Activated CD4-positive, alpha-beta T cell treated with anti-CD3 and anti-CD28 coated beads for 1 hour (primary cell): Measurements from ENCODE around the gene RHOG.
"Not testable (repeated sequence)": the region's sequence is repeated elsewhere in the genome, so short reads cannot be mapped to it uniquely, and the experiment has no call there.

Experiments
- DNase-seq: peaks from one replicate; pipeline ENCODE4 v3.0.0-alpha.2; 2020

The RHOG gene

DNA sequence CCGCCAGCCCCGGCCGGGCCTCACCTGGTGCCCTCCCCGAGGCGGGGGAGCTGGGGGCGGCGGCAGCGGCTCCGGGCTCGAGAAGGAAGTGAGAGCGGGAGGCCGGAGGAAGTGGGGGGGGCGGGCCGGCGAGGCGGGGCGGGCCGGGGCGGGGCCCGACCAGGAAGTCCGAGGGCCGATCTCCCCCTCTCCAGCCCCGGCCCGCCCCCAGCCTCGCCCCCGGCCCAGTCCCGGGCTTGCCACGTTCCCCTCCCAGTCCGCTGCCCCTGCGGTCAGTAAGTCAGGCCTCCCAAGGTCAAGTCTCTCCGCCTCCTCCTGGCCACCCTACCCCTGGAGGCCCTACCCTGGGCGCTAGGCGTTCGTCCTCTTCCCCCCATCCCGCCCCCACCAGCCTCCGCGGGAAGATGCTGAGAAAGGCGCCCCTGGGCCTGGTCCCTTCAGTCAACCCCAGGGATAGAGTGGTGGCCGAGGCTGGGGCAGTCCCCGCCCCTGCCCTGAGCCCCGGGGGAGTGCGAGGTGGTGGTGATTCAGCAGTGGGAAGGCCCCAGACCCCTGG is at the start of gene RHOG:
TSS of gene RHOG (minus strand) at position 90 of the 556 bp plus-strand sequence. CDS start 12,821 bp downstream, outside the sequence.
- DNase-seq, result no peak

DNA sequence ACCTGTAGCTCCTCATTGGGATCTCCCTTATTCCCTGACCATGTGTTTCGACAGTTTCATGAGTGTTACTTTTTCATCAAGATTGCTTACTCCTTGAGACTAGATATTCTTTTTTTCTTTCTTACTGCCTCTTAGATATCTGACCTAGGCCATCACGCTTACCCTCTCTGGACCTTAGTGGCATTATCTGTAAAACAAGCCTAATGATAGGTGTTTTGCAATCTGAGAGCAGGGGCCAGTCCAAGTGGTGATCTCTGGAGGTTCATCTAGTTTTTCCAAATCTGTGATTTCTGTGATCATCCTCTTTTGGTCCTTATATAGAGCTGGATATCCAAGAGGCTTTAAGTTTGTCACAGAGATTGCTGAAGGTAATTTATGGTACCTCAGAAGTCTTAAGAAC is 49.3 kb upstream of the RHOG start:
- DNase-seq, result no peak

DNA sequence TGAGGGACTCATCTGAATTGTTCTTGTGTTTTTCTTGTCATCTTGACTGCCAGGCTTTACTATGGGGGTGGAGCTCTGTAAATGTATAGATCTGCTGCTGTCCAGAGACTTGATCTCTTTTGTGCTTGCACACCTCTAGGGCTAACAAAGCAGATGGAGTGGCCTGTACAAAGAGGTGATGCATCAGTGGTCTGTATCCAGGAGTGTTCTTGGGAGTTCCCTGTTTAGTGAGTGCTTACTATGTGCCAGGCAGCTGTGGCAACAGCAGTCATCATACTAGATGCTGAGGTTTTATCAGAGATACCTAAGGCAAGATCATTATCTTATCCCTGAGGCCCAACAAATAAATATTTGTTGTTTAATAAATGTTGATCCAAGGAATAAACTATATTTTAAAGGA is 48.1 kb upstream of the RHOG start:
- no peak for DNase-seq

DNA sequence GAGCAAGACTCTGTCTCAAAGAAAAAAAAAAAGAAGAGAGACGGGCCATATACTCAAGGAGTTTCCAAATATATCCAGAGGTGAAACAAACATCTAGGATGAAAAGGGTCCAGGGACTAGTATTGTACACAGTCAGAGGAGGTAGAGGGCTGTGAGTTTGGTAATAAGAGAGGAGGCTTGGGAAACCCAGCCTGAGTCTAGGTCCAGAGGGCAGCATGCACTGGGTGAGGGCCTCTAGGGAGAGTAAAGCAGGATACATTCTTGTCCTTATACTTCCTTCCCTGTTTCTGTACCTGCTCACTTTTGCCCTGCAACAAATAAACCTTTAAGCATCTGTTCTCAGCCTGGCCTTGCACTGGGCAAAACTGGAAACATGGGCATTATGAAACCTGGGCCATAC is 46.2 kb upstream of the RHOG start:
- no peak for DNase-seq

DNA sequence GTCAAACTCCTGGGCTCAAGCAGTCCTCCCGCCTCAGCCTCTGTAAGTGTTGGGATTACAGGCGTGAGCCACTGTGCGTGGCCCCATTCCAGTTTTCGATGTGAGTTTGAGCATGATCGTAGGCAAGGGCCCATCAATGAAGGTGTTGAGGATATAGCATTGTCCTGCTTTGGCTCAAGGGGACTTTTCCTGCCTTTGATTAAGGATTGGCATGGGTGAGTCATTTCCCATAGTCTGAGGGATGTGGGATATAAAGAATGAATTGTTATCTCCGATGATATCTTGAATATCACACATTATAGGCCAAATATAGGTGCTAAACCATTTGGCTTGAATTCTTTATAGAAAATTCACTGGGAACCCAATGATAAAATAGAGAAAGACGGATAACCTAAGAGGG is 45.1 kb upstream of the RHOG start:
- no peak for DNase-seq

DNA sequence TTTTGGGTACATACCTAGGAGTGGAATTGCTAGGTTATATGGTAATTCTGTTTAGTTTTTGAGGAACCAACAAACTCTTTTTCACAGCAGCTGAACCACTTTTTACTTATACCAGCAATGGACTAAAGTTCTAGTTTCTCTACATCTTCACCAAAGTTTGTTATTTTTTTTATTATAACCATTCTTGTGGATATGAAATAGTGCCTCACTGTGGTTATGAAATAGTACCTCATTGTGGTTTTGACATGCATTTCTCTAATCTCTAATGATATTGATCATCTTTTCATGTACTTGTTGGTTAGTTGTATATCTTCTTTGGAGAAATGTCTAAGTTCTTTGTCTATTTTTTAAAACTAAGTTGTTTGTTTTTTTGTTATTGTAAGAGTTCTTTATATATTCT is 41.9 kb upstream of the RHOG start:
- DNase-seq, result no peak

DNA sequence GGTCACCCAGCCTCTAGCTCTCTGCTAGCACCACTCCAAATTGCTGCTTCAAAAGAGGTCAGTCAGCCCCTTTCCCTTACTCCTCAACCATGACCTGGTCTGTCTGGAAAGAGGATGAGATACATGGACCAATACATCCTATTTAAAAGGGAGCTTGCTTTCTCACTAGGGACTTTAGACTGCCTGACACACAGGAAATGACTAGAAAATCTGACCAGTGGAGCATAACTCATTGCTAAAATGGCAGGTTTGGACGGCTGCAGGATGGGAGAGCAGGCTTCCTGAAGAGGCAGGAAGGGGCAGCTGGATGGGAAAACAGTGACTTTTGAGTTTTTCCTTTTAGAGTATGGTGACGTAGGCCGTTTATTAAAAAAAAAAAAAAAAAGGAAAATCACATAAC is 40.0 kb upstream of the RHOG start:
- DNase-seq, result no peak

DNA sequence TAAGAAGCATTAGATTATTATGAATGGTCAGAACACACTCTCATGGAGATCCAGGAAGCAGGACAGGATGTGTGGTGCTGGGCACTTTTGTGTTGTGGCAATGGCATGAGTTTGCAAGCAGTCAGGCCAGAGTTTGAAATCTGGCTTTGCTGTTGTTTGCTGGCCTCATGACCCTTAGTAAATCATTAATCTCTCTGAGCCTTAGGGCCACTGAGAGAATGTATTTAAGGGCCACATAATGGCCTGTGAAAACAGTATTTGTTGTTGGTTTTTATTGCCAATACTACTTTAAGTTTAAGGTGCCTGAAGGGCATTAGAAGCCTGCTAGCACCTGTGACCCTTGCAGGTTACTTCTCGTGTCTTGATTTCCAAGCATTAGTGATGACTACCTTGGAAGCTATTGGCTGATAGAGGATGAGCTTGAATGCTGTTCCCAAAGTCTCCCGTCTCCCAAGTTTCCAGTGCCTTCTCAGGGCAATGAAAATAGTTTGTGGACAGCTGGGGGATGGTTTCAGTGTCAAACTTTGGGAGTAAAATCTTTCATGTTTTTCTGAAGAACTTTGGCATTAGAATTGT is 39.3 kb upstream of the RHOG start:
- DNase-seq, result no peak

DNA sequence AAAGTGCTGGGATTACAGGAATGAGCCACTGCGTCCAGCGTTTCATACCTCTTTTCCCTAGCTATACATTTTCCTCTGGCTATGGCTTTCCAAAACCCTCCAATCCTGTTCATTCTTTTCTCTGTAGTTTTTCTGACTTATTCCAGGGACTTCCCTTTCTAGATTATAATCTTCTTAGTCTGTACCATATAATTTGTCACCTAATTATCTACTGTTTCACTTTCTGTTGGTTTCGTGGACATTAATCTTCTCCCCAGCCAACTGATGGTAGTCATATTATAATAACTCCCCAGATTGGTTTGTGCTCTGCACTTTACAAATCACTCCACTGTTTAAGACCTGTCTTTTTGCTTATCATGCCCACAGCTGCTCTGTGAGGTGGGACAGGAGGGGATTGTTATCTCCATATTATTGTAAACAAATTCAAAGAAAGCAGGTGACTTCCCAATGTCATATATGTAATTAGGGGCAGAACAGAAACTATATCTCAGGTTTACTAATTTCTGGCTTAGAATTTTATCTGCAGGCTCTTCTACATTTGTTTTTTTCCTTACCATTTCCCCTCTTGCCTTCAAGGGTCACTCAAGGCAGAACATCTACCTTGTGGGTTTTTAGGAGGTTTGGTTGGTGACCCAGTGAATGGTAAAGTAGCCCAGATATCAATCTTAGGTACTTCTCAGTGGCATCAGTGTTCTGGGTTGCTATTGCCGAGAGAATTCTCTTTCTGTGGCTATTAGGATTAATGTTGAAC is 38.6 kb upstream of the RHOG start:
- DNase-seq, result no peak

DNA sequence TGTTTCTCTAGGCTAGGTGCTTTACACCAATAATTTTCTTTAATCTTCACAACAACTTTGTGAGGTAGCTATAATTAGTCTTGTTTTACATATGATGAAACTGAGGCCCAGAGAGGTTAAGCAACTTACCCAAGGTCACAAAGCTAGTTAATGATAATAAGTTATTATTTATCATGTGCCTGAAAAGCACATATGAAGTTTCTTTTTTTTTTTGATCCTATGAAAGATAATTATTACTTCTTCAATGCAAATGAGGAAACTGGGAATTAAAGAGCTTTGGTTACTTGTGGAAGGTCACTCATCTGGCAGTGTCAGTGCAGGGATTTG is 37.5 kb upstream of the RHOG start:
- no peak for DNase-seq

DNA sequence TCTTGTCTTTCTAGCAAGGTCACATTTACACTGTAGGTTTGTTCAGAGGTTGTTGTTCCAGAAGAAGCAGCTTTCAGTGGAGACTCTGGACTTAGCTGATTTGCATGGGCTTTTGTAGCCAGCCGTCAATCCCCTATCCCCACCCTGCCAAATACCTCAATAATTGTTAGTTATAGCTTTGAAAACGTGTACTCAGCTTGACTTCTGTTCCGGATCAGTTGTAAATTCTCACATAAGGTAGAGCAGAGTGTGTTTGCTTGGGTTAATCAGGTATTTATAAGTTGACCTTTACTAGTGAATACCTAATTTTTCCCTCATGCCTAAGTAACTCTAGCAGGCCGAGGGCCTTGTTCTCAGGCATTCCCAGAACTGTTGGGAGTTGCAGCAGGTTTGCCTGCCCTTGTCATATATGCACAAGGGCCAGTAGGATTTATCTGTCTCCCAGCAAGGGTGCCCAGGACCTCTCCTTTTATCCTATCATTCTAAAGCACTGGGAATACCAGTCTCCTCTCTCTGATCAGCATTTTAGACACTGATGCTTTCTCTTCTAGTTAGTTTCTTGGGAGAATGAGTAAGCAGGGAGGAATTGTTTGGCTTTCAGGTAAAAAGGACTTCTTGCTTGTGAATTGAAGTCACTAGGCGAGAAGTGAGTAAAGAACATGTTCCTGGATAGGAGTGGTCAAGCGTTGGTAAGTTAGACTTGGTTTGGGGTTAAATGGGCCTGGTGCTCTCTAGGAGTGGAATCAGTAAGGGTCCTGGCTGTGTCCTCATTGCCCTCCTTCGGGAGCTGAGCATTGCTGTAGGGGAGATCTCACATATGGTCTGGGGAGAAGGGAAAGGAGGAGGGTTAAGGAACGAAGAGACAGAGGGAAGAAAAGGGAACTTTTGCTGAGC is 36.9 kb upstream of the RHOG start:
- no peak for DNase-seq

DNA sequence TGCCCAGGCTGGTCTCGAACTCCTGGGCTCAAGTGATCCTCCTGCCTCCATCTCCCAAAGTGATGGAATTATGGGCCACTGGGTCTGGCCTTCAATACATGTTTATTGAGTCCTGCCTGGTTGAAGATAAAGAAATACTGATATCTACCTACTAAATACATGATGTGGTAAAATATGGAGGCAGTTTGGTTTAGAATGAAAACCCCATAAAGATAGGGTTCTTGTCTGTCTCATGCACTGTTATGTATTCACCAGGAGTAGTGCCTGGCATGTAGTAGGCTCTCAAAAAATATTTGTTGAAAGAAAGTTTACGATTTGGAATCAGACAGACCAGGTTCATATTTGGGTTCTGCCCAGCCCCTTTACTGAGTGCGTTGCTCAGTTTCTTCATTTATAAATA is 35.9 kb upstream of the RHOG start:
- DNase-seq, result no peak

DNA sequence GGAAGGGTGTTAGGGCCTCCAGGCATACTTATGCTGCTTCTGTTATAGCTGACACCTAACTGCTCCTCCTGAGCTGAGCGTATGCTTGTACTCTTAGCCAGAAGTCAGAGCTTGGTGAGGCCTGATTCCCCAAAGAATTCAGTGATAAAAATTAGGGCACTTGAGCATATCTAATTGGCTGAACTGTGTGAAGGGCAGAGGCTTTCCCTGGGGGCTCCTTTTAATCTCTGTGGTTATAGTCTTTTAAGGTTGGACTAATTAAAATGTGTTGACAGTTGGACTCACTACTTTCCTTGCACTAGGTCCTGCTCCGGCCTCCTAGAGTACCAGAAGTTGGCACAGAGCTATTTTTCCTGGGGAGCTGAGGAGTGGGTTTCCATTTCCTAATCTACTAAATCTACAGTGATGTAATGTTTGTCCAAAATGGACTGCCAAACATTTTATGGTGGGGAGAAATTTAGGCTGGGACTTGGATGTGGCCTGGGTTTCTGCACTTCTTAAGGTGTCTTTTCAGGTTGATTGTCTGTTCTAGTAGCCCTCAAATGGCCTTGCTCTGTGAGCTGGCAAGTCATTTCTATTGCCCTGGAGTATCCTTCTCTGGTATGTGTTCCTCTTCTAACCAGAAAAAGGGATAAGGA is 33.1 kb upstream of the RHOG start:
- DNase-seq, result no peak

DNA sequence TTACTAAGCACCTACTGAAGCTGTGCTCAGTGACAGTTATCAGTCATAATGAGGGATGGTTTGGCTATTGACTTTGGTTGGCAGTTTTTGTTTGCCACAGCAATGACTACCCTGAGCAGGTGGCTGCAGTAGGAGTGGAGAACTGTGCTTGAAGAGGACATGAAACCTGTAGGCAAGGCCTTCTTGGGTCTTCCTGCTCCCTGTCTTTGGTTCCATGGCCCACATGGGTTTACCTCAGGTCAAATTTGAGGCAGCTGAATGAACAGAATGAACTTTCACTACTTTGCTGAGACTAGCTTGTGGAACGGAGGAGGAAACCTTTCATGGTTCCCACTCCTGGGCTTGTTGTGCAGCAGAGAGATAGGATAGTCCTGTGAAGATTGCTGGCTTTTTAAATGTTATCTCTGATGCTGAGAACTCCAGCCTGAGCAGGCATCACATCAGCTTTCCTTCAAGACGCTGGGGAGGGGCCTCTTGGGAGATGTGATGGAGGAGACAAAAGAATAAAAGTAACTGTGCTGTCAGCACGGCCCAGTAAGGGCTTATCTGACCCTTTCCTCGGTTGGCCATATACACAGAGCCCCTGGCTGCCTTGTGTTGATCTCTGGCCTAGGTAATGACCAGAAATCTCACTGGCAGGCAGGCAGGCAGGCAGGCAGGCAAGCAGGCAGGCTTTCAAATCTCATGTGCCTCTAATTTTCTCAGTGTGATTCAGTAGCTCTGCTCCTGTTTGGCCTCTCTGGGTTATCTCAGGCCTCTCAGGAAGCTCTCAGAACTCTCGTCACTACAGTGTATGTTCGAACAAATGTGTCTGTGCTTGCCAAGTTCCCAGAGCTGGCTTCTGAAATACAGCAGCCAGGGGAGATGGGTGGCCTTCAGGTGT is 26.7 kb upstream of the RHOG start:
- no peak for DNase-seq

DNA sequence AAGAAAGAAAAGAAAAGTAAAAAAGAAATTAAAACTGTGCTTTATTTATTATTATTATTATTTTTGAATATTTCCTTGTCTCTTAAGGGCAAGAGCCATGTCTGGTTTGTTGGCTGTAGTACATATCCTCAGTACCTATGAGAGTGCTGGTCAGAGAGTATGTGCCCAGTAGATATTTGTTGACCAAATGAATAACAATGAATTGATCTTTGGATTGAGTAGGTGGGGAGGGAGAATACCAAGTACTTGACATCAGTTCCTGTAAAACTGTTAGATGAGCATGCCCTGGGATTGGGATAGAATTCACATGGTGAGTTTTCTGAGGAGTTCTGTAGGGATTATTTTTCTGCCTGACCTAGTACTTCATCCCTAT is 26.1 kb upstream of the RHOG start:
- no peak for DNase-seq

DNA sequence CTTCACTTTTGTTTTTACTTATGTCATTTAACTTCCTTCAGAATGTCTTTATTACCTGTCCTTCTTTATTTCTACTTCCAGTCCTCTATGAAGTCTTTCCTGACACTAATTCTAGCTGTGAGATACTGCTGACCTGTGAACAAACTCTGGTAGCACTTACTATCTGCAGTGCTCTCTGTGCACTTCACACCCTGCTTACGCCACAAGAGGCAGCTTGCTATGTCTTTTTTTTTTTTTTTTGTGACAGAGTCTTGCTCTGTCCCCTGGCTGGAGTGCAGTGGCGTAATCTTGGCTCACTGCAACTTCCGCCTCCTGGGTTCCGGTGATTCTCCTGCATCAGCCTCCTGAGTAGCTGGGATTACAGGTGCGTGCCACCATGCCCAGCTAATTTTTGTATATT is 25.4 kb upstream of the RHOG start:
- DNase-seq, result no peak

DNA sequence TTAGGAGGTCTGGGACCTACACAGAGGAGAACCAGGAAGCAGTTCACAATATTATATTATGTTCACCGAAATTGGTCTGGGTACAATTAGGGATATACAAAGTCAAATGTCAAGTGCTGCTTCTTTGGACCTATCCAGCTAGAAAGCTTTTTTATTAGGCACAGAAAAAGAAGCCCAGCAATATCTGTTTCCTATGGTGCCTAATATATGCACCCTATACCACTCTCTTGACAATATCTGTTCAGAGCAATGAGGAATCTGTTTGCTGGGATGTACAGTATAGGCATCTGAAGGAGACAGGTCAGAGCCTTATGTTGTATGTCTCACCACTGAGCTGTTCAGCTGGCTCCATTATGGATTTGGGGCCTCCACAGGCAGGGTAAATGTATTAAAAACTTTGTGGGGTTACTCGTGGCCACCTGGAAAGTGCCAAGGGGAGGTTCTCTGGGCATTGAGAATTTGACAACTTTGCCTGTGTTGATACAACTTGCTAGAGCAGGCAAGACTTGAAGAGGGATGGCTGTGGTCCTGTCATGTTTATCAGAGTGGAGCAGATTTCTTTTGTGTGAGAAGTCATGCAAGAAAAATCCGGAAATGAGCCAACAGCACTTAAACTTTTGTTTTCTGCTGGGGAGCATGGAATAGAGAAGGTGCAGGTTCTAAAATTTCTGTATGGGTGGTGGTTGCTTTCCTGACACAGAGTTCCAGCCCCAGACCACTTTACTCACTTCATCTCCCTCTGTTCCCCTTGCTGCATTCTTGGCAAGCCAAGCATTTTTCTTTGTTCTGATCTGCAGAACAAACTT is 24.8 kb upstream of the RHOG start:
- no peak for DNase-seq

DNA sequence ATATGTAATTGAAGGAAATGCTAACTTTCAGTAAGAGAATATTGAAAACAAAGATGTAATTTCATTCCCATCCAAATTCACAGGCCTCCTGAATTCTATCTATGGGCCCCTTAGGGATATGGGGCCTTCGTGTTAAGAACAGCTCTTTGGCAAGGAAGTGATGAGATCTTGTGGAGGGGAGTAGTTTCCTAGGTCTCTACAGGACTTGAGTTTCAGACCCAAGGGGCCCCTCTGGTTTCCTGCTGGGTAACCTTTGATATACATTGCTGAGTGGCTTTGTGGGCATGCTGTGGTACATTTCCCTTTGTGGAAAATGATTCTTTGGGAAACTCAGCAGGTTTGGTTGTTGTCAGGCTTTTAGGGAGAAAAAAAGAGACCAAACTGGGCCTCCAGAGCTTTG is 20.9 kb upstream of the RHOG start:
- no peak for DNase-seq

DNA sequence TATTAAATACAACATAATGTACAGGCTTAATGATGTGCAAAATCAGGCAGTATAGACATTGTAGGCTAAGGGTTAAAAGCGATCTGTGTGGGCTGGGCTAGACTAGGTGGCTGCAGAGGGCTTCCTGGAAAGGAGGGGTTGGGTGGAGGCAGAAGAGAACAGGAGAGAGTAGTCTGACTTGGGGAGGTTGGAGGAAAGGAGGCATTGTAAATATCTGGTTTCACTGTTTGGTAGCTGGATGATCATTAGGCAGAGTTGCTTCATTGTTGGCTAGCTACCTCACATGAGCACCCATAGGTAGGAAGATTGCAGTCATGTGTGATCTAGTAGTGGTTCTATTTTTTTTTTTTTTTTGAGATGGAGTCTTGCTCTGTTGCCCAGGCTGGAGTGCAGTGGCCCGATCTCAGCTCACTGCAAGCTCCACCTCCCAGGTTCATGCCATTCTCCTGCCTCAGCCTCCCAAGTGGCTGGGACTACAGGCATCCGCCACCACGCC is 20.2 kb upstream of the RHOG start:
- not testable (repeated sequence) for DNase-seq

DNA sequence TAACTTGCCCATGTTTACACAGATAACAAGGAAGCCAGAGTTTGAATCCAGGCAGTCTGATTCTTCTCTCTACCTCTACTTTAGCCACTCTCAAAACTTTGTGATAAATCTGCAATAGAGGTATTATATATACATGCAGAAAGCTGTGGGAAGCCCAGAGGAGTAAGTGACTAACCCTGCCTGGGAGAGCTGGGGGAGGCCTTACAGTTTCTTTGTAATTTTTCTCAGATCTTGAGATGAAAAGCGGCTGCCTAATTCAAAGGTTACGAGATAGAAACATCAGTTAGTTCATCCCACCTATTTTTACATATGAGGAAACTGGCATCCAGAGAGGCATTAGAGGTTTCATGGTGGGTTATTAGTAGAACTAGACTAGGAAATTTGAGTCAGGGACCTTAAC is 19.6 kb upstream of the RHOG start:
- no peak for DNase-seq

DNA sequence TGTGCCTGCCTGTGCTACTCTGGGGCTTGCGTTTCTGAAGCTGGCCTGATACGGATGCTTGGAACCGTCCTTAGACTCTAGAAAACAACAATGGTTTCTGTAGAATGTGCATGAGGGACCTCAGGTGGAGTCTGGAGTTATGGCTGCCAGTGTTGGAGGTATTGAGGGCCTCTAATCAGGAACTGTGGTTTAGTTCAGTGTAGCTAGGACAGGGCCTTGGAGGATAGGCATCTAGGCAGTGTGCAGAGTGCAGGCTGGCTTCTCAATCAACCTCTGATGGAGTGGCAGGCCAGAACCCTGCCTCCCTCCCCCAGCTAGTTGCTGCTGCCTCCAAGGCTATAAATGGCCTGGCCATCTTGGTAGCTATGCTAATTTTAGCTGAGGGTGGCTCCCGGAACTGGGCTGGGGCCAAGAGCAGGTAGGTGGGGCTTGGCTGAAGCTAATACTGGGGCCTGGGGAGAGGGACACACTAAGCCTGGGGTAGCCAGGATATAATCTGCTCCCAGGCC is 18.7 kb upstream of the RHOG start:
- DNase-seq, result no peak
